B cell (primary cell): ENCODE results near the gene B4GALNT3. TPM values are rescaled to one million over a fixed set of nuclear protein-coding genes. Genes with fewer than 3 reads are reported as not detected.
A peak's percentile ranks its signal among the peaks of the same experiment; 100 is the strongest.

Experiments
- ATAC-seq: fragments of 200-7000 bp; cut with Tn5 transposase; one replicate; pipeline ENCODE4 v1.10.0; 2021; ENCODE audit warnings: low read depth, mild to moderate bottlenecking, moderate number of reproducible peaks, moderate library complexity
- CTCF ChIA-PET: fragments of 350-600 bp; sonication (Branson Sonifier 250); formaldehyde crosslinking; loops from one replicate; lab custom pipeline; 2021; ENCODE audit warnings: antibody characterized with exemption, inconsistent platforms; lab: Charles Lee
- POLR2A ChIA-PET: fragments of 350-600 bp; sonication (Branson Sonifier 250); formaldehyde crosslinking; loops from one replicate; lab custom pipeline; 2021; ENCODE audit warnings: antibody characterized with exemption; lab: Charles Lee
- DNase-seq: peaks from one replicate; pipeline ENCODE4 v3.0.0; 2013
- H2AFZ ChIP-seq: 2 replicates; pipeline ENCODE4 v1.6.1; 2012; ENCODE audit warnings: mild to moderate bottlenecking, low read depth, low read length; ENCODE audit not compliant: insufficient read depth, poor library complexity, severe bottlenecking
- H3K27ac ChIP-seq, 2 donors: 1 replicate in 1 of 2; 2 replicates in 1 of 2; pipeline ENCODE4 v1.5.1; 2012 to 2013; ENCODE audit warnings: low read length in 2 of 2, mild to moderate bottlenecking in 2 of 2, moderate library complexity in 1 of 2
- H3K27me3 ChIP-seq, 4 experiments: fragments of 200-600 bp in 1 of 4; sonication (generic) in 1 of 4; replicated peaks in 1 of 4; 1 replicate in 2 of 4; 2 replicates in 2 of 4; pipeline versions ENCODE4 v1.6.1 to v1.7.0; 2013 to 2016; ENCODE audit warnings: low read length in 3 of 4, mild to moderate bottlenecking in 2 of 4, mixed read lengths in 1 of 4, moderate library complexity in 1 of 4; ENCODE audit not compliant: insufficient read depth in 4 of 4, control insufficient read depth in 3 of 4; ENCODE audit errors: control extremely low read depth in 1 of 4
- H3K36me3 ChIP-seq, 2 experiments: replicated peaks in 1 of 2; 1 replicate in 1 of 2; 2 replicates in 1 of 2; pipeline versions ENCODE4 v1.6.1 to v1.7.1; 2013; ENCODE audit warnings: low read length in 1 of 2; ENCODE audit not compliant: insufficient read depth in 2 of 2, control insufficient read depth in 1 of 2; ENCODE audit errors: control extremely low read depth in 1 of 2, extremely low read depth in 1 of 2
- H3K4me1 ChIP-seq, 2 donors: fragments of 200-600 bp in 1 of 2; sonication (generic) in 1 of 2; 1 replicate in 1 of 2; 2 replicates in 1 of 2; pipeline versions ENCODE4 v1.5.1 to v1.6.1; 2013 to 2017; ENCODE audit warnings: low read length in 2 of 2; ENCODE audit not compliant: control insufficient read depth in 2 of 2, insufficient read depth in 2 of 2
- H3K4me2 ChIP-seq: replicated peaks from 2 replicates; pipeline ENCODE3; 2012; ENCODE audit warnings: mild to moderate bottlenecking, low read depth, low read length; ENCODE audit not compliant: poor library complexity, severe bottlenecking
- H3K4me3 ChIP-seq, 5 experiments: fragments of 200-600 bp in 1 of 5; sonication (generic) in 1 of 5; 1 replicate in 3 of 5; 2 replicates in 2 of 5; pipeline versions ENCODE4 v1.5.1 to v1.7.0; 2011 to 2016; ENCODE audit warnings: low read length in 4 of 5, mild to moderate bottlenecking in 4 of 5, low read depth in 2 of 5, control low read depth in 1 of 5, moderate library complexity in 1 of 5; ENCODE audit not compliant: insufficient read depth in 1 of 5; ENCODE audit errors: control extremely low read depth in 1 of 5, extremely low read depth in 1 of 5
- H3K79me2 ChIP-seq: fragments of 200-600 bp; sonication (generic); one replicate; pipeline ENCODE4 v1.6.0; 2016; ENCODE audit warnings: low read length; ENCODE audit not compliant: control insufficient read depth, insufficient read depth
- H3K9ac ChIP-seq: fragments of 200-600 bp; sonication (generic); 2 replicates; pipeline ENCODE4 v1.6.1; 2017; ENCODE audit warnings: mild to moderate bottlenecking, low read length, moderate library complexity
- H3K9me3 ChIP-seq, 3 donors: one replicate each; pipeline versions ENCODE4 v1.6.1 to v1.7.1; 2013; ENCODE audit warnings: low read length in 2 of 3; ENCODE audit not compliant: control insufficient read depth in 2 of 3, insufficient read depth in 1 of 3; ENCODE audit errors: control extremely low read depth in 1 of 3
- H4K20me1 ChIP-seq: 2 replicates; pipeline ENCODE4 v1.6.0; 2012; ENCODE audit warnings: mild to moderate bottlenecking, low read length; ENCODE audit not compliant: insufficient read depth, control insufficient read depth, poor library complexity, severe bottlenecking
- H3K27ac Mint-ChIP-seq: one replicate; pipeline ENCODE4 v1.8.0; 2021; ENCODE audit warnings: mixed read lengths
- H3K27me3 Mint-ChIP-seq: one replicate; pipeline ENCODE4 v1.8.0; 2021; ENCODE audit warnings: mixed read lengths
- H3K4me1 Mint-ChIP-seq: one replicate; pipeline ENCODE4 v1.8.0; 2021; ENCODE audit warnings: mixed read lengths
- H3K4me3 Mint-ChIP-seq: one replicate; pipeline ENCODE4 v1.8.0; 2021; ENCODE audit warnings: mixed read lengths
- H3K9me3 Mint-ChIP-seq: one replicate; pipeline ENCODE4 v1.8.0; 2022; ENCODE audit warnings: mixed read lengths; ENCODE audit not compliant: insufficient read depth
- EZH2 ChIP-seq: IDR thresholded peaks from 2 replicates; pipeline ENCODE4 v1.6.1; 2012; ENCODE audit warnings: borderline replicate concordance, low read depth, mild to moderate bottlenecking, moderate library complexity, low read length; ENCODE audit not compliant: insufficient read depth, poor library complexity, severe bottlenecking
- WGBS: methylation state at CpG from one replicate; pipeline ENCODE4 v1.1.5; 2013; ENCODE audit warnings: missing lambda C conversion rate; ENCODE audit not compliant: insufficient coverage; 5-methylcytosine and 5-hydroxymethylcytosine counted together
- intact Hi-C: fragments of 100-400 bp; cut with micrococcal nuclease; formaldehyde crosslinking; loops from one replicate; pipeline ENCODE4 v1.10.0; 2022
- polyA plus RNA-seq: library from polyadenylated mRNA; depleted of rRNA; stranded (reverse); fragments of >200 nt; gene quantifications from 2 replicates; pipeline ENCODE4 v1.2.3, GENCODE V29; 2012
- total RNA-seq, 2 donors: library from RNA; stranded (reverse); fragments of 120-200 nt in 1 of 2; gene quantifications; 1 replicate in 1 of 2; 2 replicates in 1 of 2; pipeline versions ENCODE4 v1.2.3 to v1.2.4, GENCODE V29; 2013 to 2022
- TF ChIP-seq, protein P1 (sequence below): fragments of 200-600 bp; IDR thresholded peaks from one replicate; pipeline ENCODE4 v1.8.0; 2022; ENCODE audit warnings: antibody characterized with exemption, mild to moderate bottlenecking

The B4GALNT3 gene
- total and polyA plus RNA-seq, 2 donors (not counting 1 experiment from before 2014, with no cell fraction given), result 0.25 TPM; not detected in 1

GRCh38 chr12:575129-575502, 115.4 kb downstream of the B4GALNT3 start:
- ChIA-PET CTCF (interaction anchor here (0.6 to 6.9 kb wide), 25 partner anchors 14 to 1008 kb away, joined by 3 to 151 read pairs (median 4); partner anchors contain the start of genes RAD52 and WNK1), POLR2A (no interaction called here)
- intact Hi-C loops, result no loop called here
- 94% methylated on average over 7 of the region's 7 CpGs for WGBS
- H4K20me1 ChIP-seq, result no peaks in the 10 kb centered on the region
- Mint-ChIP-seq H3K4me3 (no peak overlapping the region), H3K4me1 (peaks cover 8% of the 10 kb centered on the region), H3K27me3 (no peaks in the 10 kb centered on the region), H3K27ac (no peak overlapping the region), H3K9me3 (no peaks in the 10 kb centered on the region)
- TF ChIP-seq, protein P1, sequence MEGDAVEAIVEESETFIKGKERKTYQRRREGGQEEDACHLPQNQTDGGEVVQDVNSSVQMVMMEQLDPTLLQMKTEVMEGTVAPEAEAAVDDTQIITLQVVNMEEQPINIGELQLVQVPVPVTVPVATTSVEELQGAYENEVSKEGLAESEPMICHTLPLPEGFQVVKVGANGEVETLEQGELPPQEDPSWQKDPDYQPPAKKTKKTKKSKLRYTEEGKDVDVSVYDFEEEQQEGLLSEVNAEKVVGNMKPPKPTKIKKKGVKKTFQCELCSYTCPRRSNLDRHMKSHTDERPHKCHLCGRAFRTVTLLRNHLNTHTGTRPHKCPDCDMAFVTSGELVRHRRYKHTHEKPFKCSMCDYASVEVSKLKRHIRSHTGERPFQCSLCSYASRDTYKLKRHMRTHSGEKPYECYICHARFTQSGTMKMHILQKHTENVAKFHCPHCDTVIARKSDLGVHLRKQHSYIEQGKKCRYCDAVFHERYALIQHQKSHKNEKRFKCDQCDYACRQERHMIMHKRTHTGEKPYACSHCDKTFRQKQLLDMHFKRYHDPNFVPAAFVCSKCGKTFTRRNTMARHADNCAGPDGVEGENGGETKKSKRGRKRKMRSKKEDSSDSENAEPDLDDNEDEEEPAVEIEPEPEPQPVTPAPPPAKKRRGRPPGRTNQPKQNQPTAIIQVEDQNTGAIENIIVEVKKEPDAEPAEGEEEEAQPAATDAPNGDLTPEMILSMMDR, result no peak
- no peak for TF ChIP-seq EZH2
- peaks cover 0 to 3% (median 0%) of the 10 kb centered on the region in 3 donors for H3K9me3 ChIP-seq
- no peaks in the 10 kb centered on the region for H3K27me3 ChIP-seq
- H2AFZ ChIP-seq, result peak overlapping the region; percentile 85
- no peak overlapping the region for H3K27ac ChIP-seq
- peaks cover 9 to 16% of the 10 kb centered on the region in 2 donors for H3K4me1 ChIP-seq
- H3K36me3 ChIP-seq, result no peaks in the 10 kb centered on the region
- no peak for ATAC-seq
- DNase-seq, result no peak
- no peak overlapping the region for H3K9ac ChIP-seq
- no peaks in the 10 kb centered on the region for H3K79me2 ChIP-seq
- H3K4me2 ChIP-seq, result no peak overlapping the region
- no peak overlapping the region for H3K4me3 ChIP-seq

DNA sequence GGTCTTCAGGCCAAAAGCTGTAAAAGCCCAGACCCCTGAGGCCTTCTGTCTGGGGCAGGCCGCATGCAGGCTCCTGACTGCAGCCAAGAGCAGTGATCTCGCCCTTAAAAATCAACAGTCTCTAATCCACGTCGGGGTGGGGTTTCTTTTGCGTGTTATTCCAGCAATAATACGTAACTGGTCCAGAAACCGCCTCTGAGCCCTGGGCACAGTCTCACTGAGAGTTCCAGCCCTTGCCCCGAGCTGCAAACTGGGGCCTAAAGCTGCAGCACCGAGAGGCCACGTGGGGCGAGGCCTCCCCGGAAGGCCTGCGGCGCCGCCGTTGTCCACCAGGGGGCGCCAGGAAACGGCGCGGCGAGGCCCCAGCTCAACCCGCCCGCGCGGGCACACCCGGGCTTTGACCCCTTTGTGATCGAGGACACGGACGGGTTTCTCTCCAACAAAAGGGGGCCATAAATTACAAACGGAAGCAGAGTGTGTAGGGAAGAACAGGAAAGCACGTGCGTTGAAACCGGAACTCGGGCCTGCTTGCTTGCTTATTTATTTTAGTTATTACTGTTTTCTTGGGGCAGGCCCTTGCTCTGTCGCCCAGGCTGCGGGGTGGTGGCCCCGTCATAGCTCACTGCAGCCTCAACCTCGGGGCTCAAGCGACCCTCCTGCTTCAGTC, 116.3 kb downstream of the B4GALNT3 start:
- Histone ChIP-seq H3K4me2 (peak overlapping the region; percentile 72), H3K4me1 (peaks cover 8 to 12% of the 10 kb centered on the region in 2 donors), H3K36me3 (no peaks in the 10 kb centered on the region), H4K20me1 (no peaks in the 10 kb centered on the region), H3K9ac (peak overlapping the region; percentile 25), H3K4me3 (peak overlapping the region in 4 of 5 experiments; percentile 20 to 34 (median 26)), H2AFZ (peak overlapping the region; percentile 85), H3K27me3 (no peaks in the 10 kb centered on the region), H3K27ac (no peak overlapping the region), H3K9me3 (peaks cover 0 to 3% (median 0%) of the 10 kb centered on the region in 3 donors), H3K79me2 (no peaks in the 10 kb centered on the region)
- WGBS, result 14% methylated on average over 39 of the region's 39 CpGs
- ChIA-PET POLR2A (interaction anchor here (0.6 to 1.3 kb wide), 2 partner anchors 41 to 175 kb away, joined by 3 to 6 read pairs; no protein-coding TSS in a partner anchor), CTCF (interaction anchor here (0.7 to 6.9 kb wide), 56 partner anchors 10 to 1058 kb away, joined by 3 to 151 read pairs (median 4); partner anchors contain the start of genes RAD52 and WNK1)
- Mint-ChIP-seq H3K27ac (peak overlapping the region; percentile 65), H3K4me1 (peaks cover 8% of the 10 kb centered on the region), H3K27me3 (no peaks in the 10 kb centered on the region), H3K4me3 (peak overlapping the region; percentile 79), H3K9me3 (no peaks in the 10 kb centered on the region)
- ATAC-seq (peak; percentile 99), DNase-seq (peak; percentile 88)
- intact Hi-C loops, result loop anchor here (1.0 to 2.0 kb wide), 4 partner anchors 66 to 373 kb away; partner anchors contain the start of gene RAD52
- no peak for TF ChIP-seq EZH2
- TF ChIP-seq, protein P1, result peak; percentile 97
